Measurements from ENCODE around the gene SSTR1. TPM values are rescaled to one million over a fixed set of nuclear protein-coding genes. Genes with fewer than 3 reads are reported as not detected.

Gene SSTR1
- polyA plus RNA-seq, 2 of the 4 experiments (the other 2 are of a cell fraction), result not detected

DNA sequence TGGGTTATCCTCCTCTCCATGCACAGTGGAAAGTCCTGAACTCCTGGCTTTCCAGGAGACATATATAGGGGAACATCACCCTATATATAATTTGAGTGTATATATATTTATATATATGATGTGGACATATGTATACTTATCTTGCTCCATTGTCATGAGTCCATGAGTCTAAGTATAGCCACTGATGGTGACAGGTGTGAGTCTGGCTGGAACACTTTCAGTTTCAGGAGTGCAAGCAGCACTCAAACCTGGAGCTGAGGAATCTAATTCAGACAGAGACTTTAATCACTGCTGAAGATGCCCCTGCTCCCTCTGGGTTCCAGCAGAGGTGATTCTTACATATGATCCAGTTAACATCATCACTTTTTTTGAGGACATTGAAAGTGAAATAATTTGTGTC, 4.4 kb downstream of the SSTR1 start (continued):
- TF ChIP-seq CBX2 (IDR thresholded peaks at IDR 0.05; ENCODE audit: borderline replicate concordance, low read depth) (no peak), HEYL (CRISPR knock-in tag; IDR thresholded peaks at IDR 0.05) (no peak), POLR2AphosphoS2 (conservative IDR thresholded peaks at IDR 0.05; ENCODE audit: low read length) (no peak), FOSB (CRISPR knock-in tag; IDR thresholded peaks at IDR 0.05) (no peak), FOXS1 (CRISPR knock-in tag; IDR thresholded peaks at IDR 0.05) (no peak), ESRRA (IDR thresholded peaks at IDR 0.05; ENCODE audit: borderline replicate concordance, low read length) (no peak)

- TF ChIP-seq, protein P1, sequence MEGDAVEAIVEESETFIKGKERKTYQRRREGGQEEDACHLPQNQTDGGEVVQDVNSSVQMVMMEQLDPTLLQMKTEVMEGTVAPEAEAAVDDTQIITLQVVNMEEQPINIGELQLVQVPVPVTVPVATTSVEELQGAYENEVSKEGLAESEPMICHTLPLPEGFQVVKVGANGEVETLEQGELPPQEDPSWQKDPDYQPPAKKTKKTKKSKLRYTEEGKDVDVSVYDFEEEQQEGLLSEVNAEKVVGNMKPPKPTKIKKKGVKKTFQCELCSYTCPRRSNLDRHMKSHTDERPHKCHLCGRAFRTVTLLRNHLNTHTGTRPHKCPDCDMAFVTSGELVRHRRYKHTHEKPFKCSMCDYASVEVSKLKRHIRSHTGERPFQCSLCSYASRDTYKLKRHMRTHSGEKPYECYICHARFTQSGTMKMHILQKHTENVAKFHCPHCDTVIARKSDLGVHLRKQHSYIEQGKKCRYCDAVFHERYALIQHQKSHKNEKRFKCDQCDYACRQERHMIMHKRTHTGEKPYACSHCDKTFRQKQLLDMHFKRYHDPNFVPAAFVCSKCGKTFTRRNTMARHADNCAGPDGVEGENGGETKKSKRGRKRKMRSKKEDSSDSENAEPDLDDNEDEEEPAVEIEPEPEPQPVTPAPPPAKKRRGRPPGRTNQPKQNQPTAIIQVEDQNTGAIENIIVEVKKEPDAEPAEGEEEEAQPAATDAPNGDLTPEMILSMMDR (IDR thresholded peaks at IDR 0.05), result no peak
- TF ChIP-seq MAX (IDR thresholded peaks at IDR 0.05) (no peak), RNF2 (IDR thresholded peaks at IDR 0.05; ENCODE audit: borderline replicate concordance, low read depth) (no peak), EP300 (IDR thresholded peaks at IDR 0.05) (no peak), KDM1A (IDR thresholded peaks at IDR 0.05; ENCODE audit: low read depth) (no peak), CEBPB (IDR thresholded peaks at IDR 0.05) (no peak), SMC3 (IDR thresholded peaks at IDR 0.05) (no peak), MAZ (IDR thresholded peaks at IDR 0.05; ENCODE audit: borderline replicate concordance, low read depth, low read length) (no peak), ZSCAN20 (CRISPR knock-in tag; IDR thresholded peaks at IDR 0.05) (no peak)
- H3K4me1 ChIP-seq, result no peaks in the 10 kb centered on the region
- ChIA-PET POLR2A (no interaction called here), CTCF (no interaction called here)
- WGBS (ENCODE audit: missing lambda C conversion rate), result 17% methylated on average over 2 of the region's 2 CpGs
- ATAC-seq, result no peak
- no peak overlapping the region for H3K4me2 ChIP-seq
- FAIRE-seq, result no peak
- H3K27ac ChIP-seq, result no peak overlapping the region
- H3K4me3 ChIP-seq, result no peak overlapping the region
- H3K9me3 ChIP-seq, result no peaks in the 10 kb centered on the region
- DNase-seq (ENCODE audit: low read depth in 1 of 2, low spot score in 1 of 2), result no peak
Observed at GRCh38 chr14:38213001-38213400, 5.3 kb downstream of the SSTR1 start.

GRCh38 chr14:38217553-38217952, 9.8 kb downstream of the SSTR1 start:
- no peak overlapping the region for H3K4me3 ChIP-seq
- POLR2A ChIA-PET, result no interaction called here
- no peak for FAIRE-seq
- CTCF ChIA-PET, result interaction anchor here (1.5 kb wide), 1 partner anchor 10 kb away, joined by 4 read pairs; no protein-coding TSS in a partner anchor
- DNase-seq (ENCODE audit: low read depth in 1 of 2, low spot score in 1 of 2), result no peak
- no peak for TF ChIP-seq RARB (CRISPR knock-in tag; IDR thresholded peaks at IDR 0.05)
- TF ChIP-seq RAD21 (conservative IDR thresholded peaks at IDR 0.05 in 1 of 2, IDR thresholded peaks at IDR 0.05 in 1 of 2), result no peak
- no peak for TF ChIP-seq FOXS1 (CRISPR knock-in tag; IDR thresholded peaks at IDR 0.05)
- TF ChIP-seq TFCP2L1 (CRISPR knock-in tag; IDR thresholded peaks at IDR 0.05), result no peak
- TF ChIP-seq RCOR1 (IDR thresholded peaks at IDR 0.05; ENCODE audit: low read depth, low read length), result no peak
- TF ChIP-seq BHLHE40 (IDR thresholded peaks at IDR 0.05; ENCODE audit: low read depth, low read length), result no peak
- no peak for TF ChIP-seq JUN (IDR thresholded peaks at IDR 0.05)
- TF ChIP-seq, protein P2, sequence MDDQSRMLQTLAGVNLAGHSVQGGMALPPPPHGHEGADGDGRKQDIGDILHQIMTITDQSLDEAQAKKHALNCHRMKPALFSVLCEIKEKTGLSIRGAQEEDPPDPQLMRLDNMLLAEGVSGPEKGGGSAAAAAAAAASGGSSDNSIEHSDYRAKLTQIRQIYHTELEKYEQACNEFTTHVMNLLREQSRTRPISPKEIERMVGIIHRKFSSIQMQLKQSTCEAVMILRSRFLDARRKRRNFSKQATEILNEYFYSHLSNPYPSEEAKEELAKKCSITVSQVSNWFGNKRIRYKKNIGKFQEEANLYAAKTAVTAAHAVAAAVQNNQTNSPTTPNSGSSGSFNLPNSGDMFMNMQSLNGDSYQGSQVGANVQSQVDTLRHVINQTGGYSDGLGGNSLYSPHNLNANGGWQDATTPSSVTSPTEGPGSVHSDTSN (IDR thresholded peaks at IDR 0.05), result no peak
- no peak for TF ChIP-seq BCL3 (IDR thresholded peaks at IDR 0.05)
- no peak for TF ChIP-seq SMC3 (IDR thresholded peaks at IDR 0.05)
- TF ChIP-seq EHMT2 (IDR thresholded peaks at IDR 0.05; ENCODE audit: low read depth), result no peak
- TF ChIP-seq HOXA7 (CRISPR knock-in tag; IDR thresholded peaks at IDR 0.05), result no peak
- no peak for TF ChIP-seq MAX (IDR thresholded peaks at IDR 0.05)
- no peaks in the 10 kb centered on the region for H3K9me3 ChIP-seq
- H3K27ac ChIP-seq, result no peak overlapping the region
- no peaks in the 10 kb centered on the region for H3K4me1 ChIP-seq
- no peak for ATAC-seq
- no peak overlapping the region for H3K4me2 ChIP-seq
- 3% methylated on average over 2 of the region's 2 CpGs for WGBS (ENCODE audit: missing lambda C conversion rate)

Data from A549 (cell line).